ENCODE data around the gene FTCD. TPM values are rescaled to one million over a fixed set of nuclear protein-coding genes. Genes with fewer than 3 reads are reported as not detected.

Gene FTCD
- total RNA-seq, 4 donors from 2014 or later: 0.29 TPM; not detected in 3

- peak in 1 of 2 donors; percentile 74 for DNase-seq (ENCODE audit: low spot score in 2 of 2)
- no peak overlapping the region for H3K4me3 ChIP-seq (ENCODE audit: low read depth, poor library complexity, severe bottlenecking)
- WGBS, 2 donors: 78 to 85% methylated on average over 10 of the region's 10 CpGs
- intact Hi-C loops (cut with DNase I; ENCODE audit: low total_unique reads): no loop called here
- TF ChIP-seq POLR2A (IDR thresholded peaks at IDR 0.05) (no peak), CTCF (IDR thresholded peaks at IDR 0.05) (no peak)
These were observed 1.3 kb upstream of the FTCD start for GRCh38 chr21:46156678-46157077.

DNA sequence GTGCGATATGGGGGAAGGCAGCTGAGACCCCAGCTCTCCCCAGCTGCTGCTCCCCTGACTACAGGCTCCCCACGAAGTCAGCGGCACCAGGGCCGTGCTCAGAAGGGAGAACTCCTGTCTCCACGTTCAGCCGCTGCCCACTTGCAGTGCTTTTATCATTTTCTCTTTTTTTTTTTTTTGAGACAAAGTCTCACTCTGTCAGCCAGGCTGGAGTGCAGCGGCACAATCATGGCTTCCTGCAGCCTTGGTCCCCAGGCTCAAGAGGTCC lies 933 bp upstream of the FTCD start:
- DNase-seq (ENCODE audit: low spot score in 2 of 2): no peak
- WGBS, 2 donors: 92 to 93% methylated on average over 7 of the region's 7 CpGs

GRCh38 chr21:46154955-46155513 lies 345 bp downstream of the FTCD start:
- peak in 1 of 2 donors; percentile 83 for DNase-seq (ENCODE audit: low spot score in 2 of 2)
- intact Hi-C loops (cut with DNase I; ENCODE audit: low total_unique reads): no loop called here
- no peak overlapping the region for H3K4me3 ChIP-seq (ENCODE audit: low read depth, poor library complexity, severe bottlenecking)
- WGBS, 2 donors: 91 to 95% methylated on average over 12 to 13 of the region's 16 CpGs
- TF ChIP-seq POLR2A (IDR thresholded peaks at IDR 0.05) (no peak), CTCF (IDR thresholded peaks at IDR 0.05) (no peak)

More for the DNA sequence above, 933 bp upstream of the FTCD start:
- intact Hi-C loops (cut with DNase I; ENCODE audit: low total_unique reads): no loop called here
- no peak overlapping the region for H3K4me3 ChIP-seq (ENCODE audit: low read depth, poor library complexity, severe bottlenecking)
- TF ChIP-seq POLR2A (IDR thresholded peaks at IDR 0.05) (no peak), CTCF (IDR thresholded peaks at IDR 0.05) (no peak)

GRCh38 chr21:46154155-46154954 lies 1.0 kb downstream of the FTCD start:
- peak in 1 of 2 donors; percentile 82 for DNase-seq (ENCODE audit: low spot score in 2 of 2)
- WGBS, 2 donors: 90 to 91% methylated on average over 17 to 31 of the region's 39 CpGs
- no peak overlapping the region for H3K4me3 ChIP-seq (ENCODE audit: low read depth, poor library complexity, severe bottlenecking)
- intact Hi-C loops (cut with DNase I; ENCODE audit: low total_unique reads): no loop called here
- no peak for TF ChIP-seq CTCF (IDR thresholded peaks at IDR 0.05)
- TF ChIP-seq POLR2A (IDR thresholded peaks at IDR 0.05): no peak

- intact Hi-C loops (cut with DNase I; ENCODE audit: low total_unique reads): no loop called here
- H3K4me3 ChIP-seq (ENCODE audit: low read depth, poor library complexity, severe bottlenecking): no peak overlapping the region
- TF ChIP-seq POLR2A (IDR thresholded peaks at IDR 0.05): no peak
- no peak for TF ChIP-seq CTCF (IDR thresholded peaks at IDR 0.05)
- 38 to 44% methylated on average over 25 to 33 of the region's 33 CpGs for WGBS, 2 donors
- DNase-seq (ENCODE audit: low spot score in 2 of 2): peak in 1 of 2 donors; percentile 89
These were observed 1.9 kb downstream of the FTCD start for GRCh38 chr21:46153247-46154154.
